Measurements from ENCODE around the gene SOX8.

SOX8 gene

GRCh38 chr16:976389-976931 lies 5.1 kb upstream of the SOX8 start:
- TF ChIP-seq CTCF (conservative IDR thresholded peaks at IDR 0.05): no peak
- no peak overlapping the region for H3K27ac ChIP-seq

GRCh38 chr16:977081-977701 lies 4.4 kb upstream of the SOX8 start:
- no peak for TF ChIP-seq CTCF (conservative IDR thresholded peaks at IDR 0.05)
- H3K27ac ChIP-seq: no peak overlapping the region

DNA sequence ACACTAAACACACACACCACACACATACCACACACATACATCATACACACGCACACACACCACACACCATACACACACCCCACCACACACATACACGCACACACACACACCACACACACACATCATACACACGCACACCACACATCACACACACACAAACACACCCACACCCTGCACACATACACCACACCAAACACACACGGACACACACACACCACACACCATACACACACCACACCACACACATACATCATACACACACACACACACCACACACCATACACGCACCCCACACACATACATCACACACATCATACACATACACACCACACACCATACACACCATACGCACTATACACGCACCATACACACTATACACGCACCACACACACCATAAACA lies 3.7 kb upstream of the SOX8 start:
- H3K27ac ChIP-seq: no peak overlapping the region
- no peak for TF ChIP-seq CTCF (conservative IDR thresholded peaks at IDR 0.05)

- no peak overlapping the region for H3K27ac ChIP-seq
- no peak for TF ChIP-seq CTCF (conservative IDR thresholded peaks at IDR 0.05)
Measured at GRCh38 chr16:978403-978802, 3.2 kb upstream of the SOX8 start.

GRCh38 chr16:979147-979546 lies 2.4 kb upstream of the SOX8 start:
- TF ChIP-seq CTCF (conservative IDR thresholded peaks at IDR 0.05): no peak
- no peak overlapping the region for H3K27ac ChIP-seq

DNA sequence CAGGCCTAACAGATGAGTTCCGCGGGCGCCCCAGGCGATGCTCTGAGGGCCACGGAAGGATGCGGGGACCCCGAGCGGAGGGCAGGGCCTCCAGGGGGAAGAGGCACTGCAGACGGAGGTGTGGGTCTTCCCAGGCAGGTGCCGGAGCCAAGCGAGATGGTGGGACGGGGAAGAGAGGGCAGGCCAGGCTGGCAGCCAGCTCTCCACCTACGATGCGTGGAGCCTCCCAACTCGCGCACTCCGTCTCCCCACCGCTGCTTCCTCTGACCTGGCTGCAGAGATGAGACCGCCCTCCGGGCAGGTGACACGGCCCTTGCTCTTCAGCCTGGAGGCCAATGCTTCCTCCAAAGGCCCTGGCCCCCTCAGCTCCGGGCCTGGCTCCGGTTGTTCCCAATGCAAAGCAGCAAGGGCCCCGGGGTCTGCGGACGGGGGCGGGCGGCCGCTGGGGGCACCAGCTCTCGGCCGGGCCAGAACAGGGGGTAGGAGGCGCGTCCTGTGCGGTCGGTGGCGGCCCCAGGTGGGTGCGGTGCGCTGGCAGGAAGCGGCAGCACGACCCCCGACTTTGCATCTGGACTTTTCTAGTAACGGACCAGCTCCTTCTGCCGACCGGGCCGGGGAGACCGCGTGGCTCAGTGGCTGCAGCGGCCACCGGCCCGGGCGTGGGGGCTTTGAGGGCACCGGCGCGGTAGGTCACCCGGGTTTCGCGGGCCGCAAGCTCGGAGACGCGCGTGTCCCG lies 1.5 kb upstream of the SOX8 start:
- H3K27ac ChIP-seq: no peak overlapping the region
- TF ChIP-seq CTCF (conservative IDR thresholded peaks at IDR 0.05): no peak

GRCh38 chr16:980595-980854 lies 1.0 kb upstream of the SOX8 start:
- no peak for TF ChIP-seq CTCF (conservative IDR thresholded peaks at IDR 0.05)
- H3K27ac ChIP-seq: no peak overlapping the region
